Measurements from ENCODE around the gene LILRA2. TPM values are rescaled to one million over a fixed set of nuclear protein-coding genes. Genes with fewer than 3 reads are reported as not detected.
"Not testable (repeated sequence)": the region's sequence is repeated elsewhere in the genome, so short reads cannot be mapped to it uniquely, and the experiment has no call there.

Gene LILRA2
- total and polyA plus RNA-seq, 3 experiments from 2014 or later = not detected

GRCh38 chr19:54630782-54631181 lies 57.2 kb downstream of the LILRA2 start:
- H3K9me3 Mint-ChIP-seq = peaks cover 0 to 8% (median 3%) of the 10 kb centered on the region in 5 donors
- H3K27ac ChIP-seq (ENCODE audit: low read depth, low read length) = no peak overlapping the region
- H3K27me3 Mint-ChIP-seq = peaks cover 16 to 51% of the 10 kb centered on the region in 2 donors
- H3K27me3 ChIP-seq (ENCODE audit: insufficient read depth, low read length, poor library complexity, severe bottlenecking) = no peaks in the 10 kb centered on the region
- peak overlapping the region in 1 of 8 donors; percentile 43 for H3K27ac Mint-ChIP-seq
- H3K4me1 Mint-ChIP-seq = peaks cover 0 to 8% (median 0%) of the 10 kb centered on the region in 3 donors
- H3K4me1 ChIP-seq (ENCODE audit: insufficient read depth, low read length) = no peaks in the 10 kb centered on the region
- POLR2A ChIA-PET = no interaction called here
- no peaks in the 10 kb centered on the region for H3K36me3 ChIP-seq (ENCODE audit: insufficient read depth, low read length)
- CTCF ChIA-PET = no interaction called here
- DNase-seq = no peak
- H3K36me3 Mint-ChIP-seq = no peaks in the 10 kb centered on the region
- H3K9me3 ChIP-seq (ENCODE audit: low read length) = no peaks in the 10 kb centered on the region
- no peak overlapping the region for H3K4me3 ChIP-seq (ENCODE audit: low read length)
- peak overlapping the region in 1 of 7 donors; percentile 55 for H3K4me3 Mint-ChIP-seq

- H3K4me3 ChIP-seq (ENCODE audit: low read length); H3K9me3 Mint-ChIP-seq; H3K27me3 ChIP-seq (ENCODE audit: insufficient read depth, low read length, poor library complexity, severe bottlenecking); H3K4me3 Mint-ChIP-seq; H3K9me3 ChIP-seq (ENCODE audit: low read length); H3K4me1 ChIP-seq (ENCODE audit: insufficient read depth, low read length); H3K36me3 ChIP-seq (ENCODE audit: insufficient read depth, low read length); H3K4me1 Mint-ChIP-seq; DNase-seq; H3K27ac ChIP-seq (ENCODE audit: low read depth, low read length); CTCF ChIA-PET; POLR2A ChIA-PET; H3K36me3 Mint-ChIP-seq: not testable (repeated sequence)
- Mint-ChIP-seq H3K27me3 (peaks cover 19 to 46% of the 10 kb centered on the region in 2 donors), H3K27ac (peak overlapping the region in 1 of 8 donors; percentile 78)
Measured at GRCh38 chr19:54631489-54632337, 58.1 kb downstream of the LILRA2 start.

GRCh38 chr19:54632517-54632916 lies 58.9 kb downstream of the LILRA2 start:
- H3K4me1 Mint-ChIP-seq; CTCF ChIA-PET; H3K36me3 Mint-ChIP-seq; H3K27me3 ChIP-seq (ENCODE audit: insufficient read depth, low read length, poor library complexity, severe bottlenecking); H3K36me3 ChIP-seq (ENCODE audit: insufficient read depth, low read length); H3K9me3 Mint-ChIP-seq; H3K4me1 ChIP-seq (ENCODE audit: insufficient read depth, low read length); H3K4me3 Mint-ChIP-seq; POLR2A ChIA-PET; DNase-seq; H3K27ac ChIP-seq (ENCODE audit: low read depth, low read length); H3K4me3 ChIP-seq (ENCODE audit: low read length); H3K9me3 ChIP-seq (ENCODE audit: low read length): not testable (repeated sequence)
- Mint-ChIP-seq H3K27me3 (peaks cover 17 to 42% of the 10 kb centered on the region in 2 donors), H3K27ac (peak overlapping the region in 1 of 8 donors; percentile 63)

GRCh38 chr19:54633401-54633800 lies 59.8 kb downstream of the LILRA2 start:
- H3K4me3 Mint-ChIP-seq = no peak overlapping the region
- H3K27ac ChIP-seq (ENCODE audit: low read depth, low read length) = no peak overlapping the region
- peaks cover 0 to 5% (median 0%) of the 10 kb centered on the region in 3 donors for H3K4me1 Mint-ChIP-seq
- H3K36me3 ChIP-seq (ENCODE audit: insufficient read depth, low read length) = no peaks in the 10 kb centered on the region
- H3K36me3 Mint-ChIP-seq = no peaks in the 10 kb centered on the region
- CTCF ChIA-PET = no interaction called here
- H3K27me3 ChIP-seq (ENCODE audit: insufficient read depth, low read length, poor library complexity, severe bottlenecking) = no peaks in the 10 kb centered on the region
- peaks cover 0 to 2% (median 0%) of the 10 kb centered on the region in 5 donors for H3K9me3 Mint-ChIP-seq
- no peak overlapping the region for H3K27ac Mint-ChIP-seq
- DNase-seq = no peak
- POLR2A ChIA-PET = no interaction called here
- H3K27me3 Mint-ChIP-seq = peaks cover 14 to 33% of the 10 kb centered on the region in 2 donors
- H3K4me3 ChIP-seq (ENCODE audit: low read length) = no peak overlapping the region
- no peaks in the 10 kb centered on the region for H3K4me1 ChIP-seq (ENCODE audit: insufficient read depth, low read length)
- no peaks in the 10 kb centered on the region for H3K9me3 ChIP-seq (ENCODE audit: low read length)

GRCh38 chr19:54636081-54636480 lies 62.5 kb downstream of the LILRA2 start:
- H3K27ac Mint-ChIP-seq; H3K27me3 ChIP-seq (ENCODE audit: insufficient read depth, low read length, poor library complexity, severe bottlenecking); H3K36me3 ChIP-seq (ENCODE audit: insufficient read depth, low read length); H3K4me1 ChIP-seq (ENCODE audit: insufficient read depth, low read length); H3K27ac ChIP-seq (ENCODE audit: low read depth, low read length); H3K4me3 Mint-ChIP-seq; H3K4me1 Mint-ChIP-seq; H3K4me3 ChIP-seq (ENCODE audit: low read length); H3K9me3 Mint-ChIP-seq; POLR2A ChIA-PET; DNase-seq; CTCF ChIA-PET; H3K9me3 ChIP-seq (ENCODE audit: low read length); H3K36me3 Mint-ChIP-seq: not testable (repeated sequence)
- H3K27me3 Mint-ChIP-seq = peaks cover 18 to 22% of the 10 kb centered on the region in 2 donors

- CTCF ChIA-PET = no interaction called here
- no peaks in the 10 kb centered on the region for H3K36me3 Mint-ChIP-seq
- H3K9me3 ChIP-seq (ENCODE audit: low read length) = no peaks in the 10 kb centered on the region
- no peak overlapping the region for H3K4me3 ChIP-seq (ENCODE audit: low read length)
- H3K36me3 ChIP-seq (ENCODE audit: insufficient read depth, low read length) = no peaks in the 10 kb centered on the region
- H3K9me3 Mint-ChIP-seq = no peaks in the 10 kb centered on the region
- no peak overlapping the region for H3K4me3 Mint-ChIP-seq
- H3K27ac Mint-ChIP-seq = no peak overlapping the region
- peaks cover 16 to 19% of the 10 kb centered on the region in 2 donors for H3K27me3 Mint-ChIP-seq
- POLR2A ChIA-PET = no interaction called here
- H3K4me1 Mint-ChIP-seq = no peaks in the 10 kb centered on the region
- no peak for DNase-seq
- no peak overlapping the region for H3K27ac ChIP-seq (ENCODE audit: low read depth, low read length)
- no peaks in the 10 kb centered on the region for H3K27me3 ChIP-seq (ENCODE audit: insufficient read depth, low read length, poor library complexity, severe bottlenecking)
- no peaks in the 10 kb centered on the region for H3K4me1 ChIP-seq (ENCODE audit: insufficient read depth, low read length)
Measured at GRCh38 chr19:54638683-54639082, 65.1 kb downstream of the LILRA2 start.

Other genes starting within 250 kb of the LILRA2 start
- not detected for gene LILRA4, start 234.6 kb upstream of the LILRA2 start, total RNA-seq
- gene LILRA4, start 234.6 kb upstream of the LILRA2 start, polyA plus RNA-seq = not detected
- gene LAIR1, start 208.9 kb upstream of the LILRA2 start, total RNA-seq = 10 to 100 TPM; 12.9 to 13.1 TPM
- 110 TPM for gene LAIR1, start 208.9 kb upstream of the LILRA2 start, polyA plus RNA-seq
- gene TTYH1, start 158.3 kb upstream of the LILRA2 start, total RNA-seq = under 1 TPM in 1 of 2 experiments, not detected in 1; 0.66 TPM
- gene TTYH1, start 158.3 kb upstream of the LILRA2 start, polyA plus RNA-seq = not detected
- gene LENG8, start 124.6 kb upstream of the LILRA2 start, total RNA-seq = 100 to 1,000 TPM; 132 to 144 TPM
- 8.0 TPM for gene LENG8, start 124.6 kb upstream of the LILRA2 start, polyA plus RNA-seq
- gene LENG9, start 110.0 kb upstream of the LILRA2 start, total RNA-seq = 1 to 10 TPM; 3.8 to 4.4 TPM
- 0.23 TPM for gene LENG9, start 110.0 kb upstream of the LILRA2 start, polyA plus RNA-seq
- 1 to 10 TPM in 1 of 2 experiments, under 1 TPM in 1; 0.44 to 1.1 TPM for gene CDC42EP5, start 100.5 kb upstream of the LILRA2 start, total RNA-seq
- not detected for gene CDC42EP5, start 100.5 kb upstream of the LILRA2 start, polyA plus RNA-seq
- gene LAIR2, start 71.0 kb upstream of the LILRA2 start, total RNA-seq = 1 to 10 TPM; 1.4 TPM
- 31.6 TPM for gene LAIR2, start 71.0 kb upstream of the LILRA2 start, polyA plus RNA-seq
- not detected for gene LILRA1, start 19.8 kb downstream of the LILRA2 start, total RNA-seq
- not detected for gene LILRA1, start 19.8 kb downstream of the LILRA2 start, polyA plus RNA-seq
- 1 to 10 TPM; 1.0 to 1.3 TPM for gene LILRB1, start 56.7 kb downstream of the LILRA2 start, total RNA-seq
- 3.9 TPM for gene LILRB1, start 56.7 kb downstream of the LILRA2 start, polyA plus RNA-seq
- gene LILRB4, start 89.2 kb downstream of the LILRA2 start, total RNA-seq = under 1 TPM; 0.44 to 0.69 TPM
- not detected for gene LILRB4, start 89.2 kb downstream of the LILRA2 start, polyA plus RNA-seq
- gene KIR3DL3, start 150.7 kb downstream of the LILRA2 start, total RNA-seq = not detected
- 0.63 TPM for gene KIR3DL3, start 150.7 kb downstream of the LILRA2 start, polyA plus RNA-seq
- under 1 TPM in 1 of 2 experiments, not detected in 1; 0.29 TPM for gene KIR2DL3, start 164.7 kb downstream of the LILRA2 start, total RNA-seq
- 5.2 TPM for gene KIR2DL3, start 164.7 kb downstream of the LILRA2 start, polyA plus RNA-seq
- gene KIR2DL1, start 196.0 kb downstream of the LILRA2 start, total RNA-seq = under 1 TPM in 1 of 2 experiments, not detected in 1; 0.13 TPM
- gene KIR2DL1, start 196.0 kb downstream of the LILRA2 start, polyA plus RNA-seq = 3.1 TPM
- gene KIR2DL4, start 229.8 kb downstream of the LILRA2 start, total RNA-seq = not detected
- 0.79 TPM for gene KIR2DL4, start 229.8 kb downstream of the LILRA2 start, polyA plus RNA-seq
- gene KIR3DL1, start 242.7 kb downstream of the LILRA2 start, total RNA-seq = under 1 TPM; 0.11 to 0.28 TPM
- gene KIR3DL1, start 242.7 kb downstream of the LILRA2 start, polyA plus RNA-seq = 11.9 TPM

All from CD8-positive, alpha-beta memory T cell (primary cell).